Prostate gland (tissue), 2 donors: ENCODE measurements around the gene TRRAP. TPM values are rescaled to one million over a fixed set of nuclear protein-coding genes. Genes with fewer than 3 reads are reported as not detected.
A peak's percentile ranks its signal among the peaks of the same experiment; 100 is the strongest.

Experiments
- DNase-seq: peaks from one replicate; pipeline ENCODE4 v3.0.0-alpha.2; 2019; ENCODE audit warnings: low spot score
- H3K27ac ChIP-seq, 2 donors: fragments of 200-600 bp; sonication (generic); 2 replicates each; pipeline ENCODE4 v1.5.1; 2017 to 2019
- H3K27me3 ChIP-seq: fragments of 200-600 bp; sonication (generic); replicated peaks from 2 replicates; pipeline ENCODE4 v1.5.1; 2019; ENCODE audit not compliant: insufficient read depth
- H3K36me3 ChIP-seq, 2 donors: fragments of 200-600 bp; sonication (generic); 1 replicate in 1 of 2; 2 replicates in 1 of 2; pipeline versions ENCODE4 v1.5.1 to v1.8.1; 2017 to 2019
- H3K4me1 ChIP-seq: fragments of 200-600 bp; sonication (generic); replicated peaks from 2 replicates; pipeline ENCODE4 v1.5.1; 2019
- H3K4me3 ChIP-seq, 2 donors: fragments of 200-600 bp; sonication (generic); 2 replicates each; pipeline ENCODE4 v1.5.1; 2017 to 2019
- H3K9me3 ChIP-seq: fragments of 200-600 bp; sonication (generic); 2 replicates; pipeline ENCODE4 v1.5.1; 2017
- CTCF ChIP-seq, 4 experiments: fragments of 200-600 bp in 2 of 4; fragments of 450-650 bp in 2 of 4; sonication (generic) in 2 of 4; IDR thresholded peaks; 1 replicate in 3 of 4; 2 replicates in 1 of 4; pipeline ENCODE4 v1.5.1; 2016 to 2019; ENCODE audit warnings: antibody characterized with exemption in 4 of 4, mild to moderate bottlenecking in 2 of 4, moderate library complexity in 2 of 4
- POLR2A ChIP-seq: fragments of 450-650 bp; IDR thresholded peaks from one replicate; pipeline ENCODE4 v1.6.1; 2016; ENCODE audit warnings: antibody characterized with exemption, mild to moderate bottlenecking
- POLR2AphosphoS5 ChIP-seq: sonication (generic); formaldehyde crosslinking; IDR thresholded peaks from one replicate; pipeline ENCODE4 v1.6.1; 2017; ENCODE audit warnings: antibody characterized with exemption
- WGBS: methylation state at CpG from one replicate; pipeline ENCODE4 v1.1.5; 2018; 5-methylcytosine and 5-hydroxymethylcytosine counted together
- intact Hi-C: fragments of 100-400 bp; cut with DNase I; formaldehyde crosslinking; loops from one replicate; pipeline ENCODE4 v1.14.2; 2022
- total RNA-seq, 2 donors: library from RNA; depleted of rRNA; stranded (reverse); fragments of >200 nt; gene quantifications; one replicate each; pipeline ENCODE4 v1.1.0, GENCODE V29; 2016

TRRAP gene
- total RNA-seq, 2 donors from 2014 or later, result 38.3 to 87.4 TPM

GRCh38 chr7:98879979-98880315 lies 1.6 kb downstream of the TRRAP start:
- Histone ChIP-seq H3K4me3 (peak overlapping the region; percentile 99 to 100), H3K27me3 (no peaks in the 10 kb centered on the region), H3K9me3 (no peaks in the 10 kb centered on the region), H3K4me1 (peaks cover 4% of the 10 kb centered on the region), H3K27ac (peak overlapping the region; percentile 89 to 95), H3K36me3 (no peaks in the 10 kb centered on the region)
- 51% methylated on average over 9 of the region's 9 CpGs for WGBS
- intact Hi-C loops, result no loop called here
- TF ChIP-seq POLR2A, result no peak
- no peak for TF ChIP-seq POLR2AphosphoS5
- no peak for TF ChIP-seq CTCF (IDR thresholded peaks at IDR 0.05)
- no peak for DNase-seq

- intact Hi-C loops, result no loop called here
- Histone ChIP-seq H3K4me1 (peaks cover 4% of the 10 kb centered on the region), H3K27ac (no peak overlapping the region), H3K27me3 (no peaks in the 10 kb centered on the region), H3K36me3 (no peaks in the 10 kb centered on the region), H3K4me3 (no peak overlapping the region), H3K9me3 (no peaks in the 10 kb centered on the region)
- DNase-seq, result no peak
- WGBS, result 95% methylated on average over 8 of the region's 8 CpGs
- TF ChIP-seq CTCF (IDR thresholded peaks at IDR 0.05) (no peak), POLR2A (no peak), POLR2AphosphoS5 (no peak)
These were observed 2.2 kb downstream of the TRRAP start for GRCh38 chr7:98880485-98880884.

- no peaks in the 10 kb centered on the region for H3K27me3 ChIP-seq
- 67% methylated on average over 9 of the region's 9 CpGs for WGBS
- H3K27ac ChIP-seq, result no peak overlapping the region
- H3K9me3 ChIP-seq, result no peaks in the 10 kb centered on the region
- intact Hi-C loops, result no loop called here
- no peak for DNase-seq
- TF ChIP-seq POLR2AphosphoS5 (no peak), POLR2A (no peak), CTCF (IDR thresholded peaks at IDR 0.05) (no peak)
- H3K36me3 ChIP-seq, result no peaks in the 10 kb centered on the region
- H3K4me3 ChIP-seq, result no peak overlapping the region
- peaks cover 4% of the 10 kb centered on the region for H3K4me1 ChIP-seq
These were observed 3.4 kb downstream of the TRRAP start for GRCh38 chr7:98881561-98882315.

- WGBS, result 87% methylated on average over 4 of the region's 4 CpGs
- Histone ChIP-seq H3K9me3 (no peaks in the 10 kb centered on the region), H3K4me3 (no peak overlapping the region), H3K36me3 (no peaks in the 10 kb centered on the region), H3K27ac (no peak overlapping the region), H3K27me3 (no peaks in the 10 kb centered on the region), H3K4me1 (peaks cover 4% of the 10 kb centered on the region)
- no peak for TF ChIP-seq POLR2A
- TF ChIP-seq CTCF (IDR thresholded peaks at IDR 0.05), result no peak
- TF ChIP-seq POLR2AphosphoS5, result no peak
- no peak for DNase-seq
- intact Hi-C loops, result no loop called here
These were observed 6.1 kb downstream of the TRRAP start for GRCh38 chr7:98884416-98884815.

- DNase-seq, result no peak
- intact Hi-C loops, result no loop called here
- TF ChIP-seq CTCF (IDR thresholded peaks at IDR 0.05), result no peak
- TF ChIP-seq POLR2AphosphoS5, result no peak
- no peak for TF ChIP-seq POLR2A
- Histone ChIP-seq H3K36me3 (no peaks in the 10 kb centered on the region), H3K27me3 (no peaks in the 10 kb centered on the region), H3K27ac (no peak overlapping the region), H3K9me3 (no peaks in the 10 kb centered on the region), H3K4me3 (no peak overlapping the region), H3K4me1 (no peaks in the 10 kb centered on the region)
These were observed 8.7 kb downstream of the TRRAP start for GRCh38 chr7:98887038-98887437.
